Naive thymus-derived CD8-positive, alpha-beta T cell (primary cell): Measurements from ENCODE around the gene ANXA6. TPM values are rescaled to one million over a fixed set of nuclear protein-coding genes. Genes with fewer than 3 reads are reported as not detected.
A peak's percentile ranks its signal among the peaks of the same experiment; 100 is the strongest.

Source experiments
- ATAC-seq, 2 donors: fragments of 150-1000 bp; cut with Tn5 transposase in 1 of 2; sonication (Bioruptor Pico), chemical (Tn5 transposase) in 1 of 2; 1 replicate in 1 of 2; 2 replicates in 1 of 2; pipeline ENCODE4 v1.10.0; 2021; ENCODE audit warnings: mild to moderate bottlenecking in 2 of 2, moderate library complexity in 2 of 2
- POLR2A ChIA-PET: fragments of 350-600 bp; sonication (Branson Sonifier 250); formaldehyde crosslinking; loops from one replicate; lab custom pipeline; 2021; ENCODE audit warnings: antibody characterized with exemption; lab: Charles Lee
- DNase-seq, 10 donors: peaks; one replicate each; pipeline versions ENCODE4 v3.0.0 to v3.0.0-alpha.2; 2020 to 2022
- H3K27ac Mint-ChIP-seq, 10 donors: one replicate each; pipeline ENCODE4 v1.8.0; 2020 to 2022; ENCODE audit warnings: mild to moderate bottlenecking in 10 of 10, mixed read lengths in 10 of 10, moderate library complexity in 4 of 10, inconsistent platforms in 1 of 10
- H3K27me3 Mint-ChIP-seq, 5 donors: one replicate each; pipeline ENCODE4 v1.8.0; 2021 to 2022; ENCODE audit warnings: mixed read lengths in 5 of 5
- H3K36me3 Mint-ChIP-seq, 3 donors: one replicate each; pipeline ENCODE4 v1.8.0; 2020 to 2022; ENCODE audit warnings: mixed read lengths in 3 of 3, mild to moderate bottlenecking in 2 of 3, inconsistent platforms in 1 of 3
- H3K4me1 Mint-ChIP-seq, 4 donors: one replicate each; pipeline ENCODE4 v1.8.0; 2021 to 2022; ENCODE audit warnings: mixed read lengths in 4 of 4
- H3K4me3 Mint-ChIP-seq, 10 donors: one replicate each; pipeline ENCODE4 v1.8.0; 2020 to 2022; ENCODE audit warnings: mild to moderate bottlenecking in 10 of 10, mixed read lengths in 10 of 10, moderate library complexity in 6 of 10, inconsistent platforms in 1 of 10
- H3K9me3 Mint-ChIP-seq, 9 donors: one replicate each; pipeline ENCODE4 v1.8.0; 2020 to 2022; ENCODE audit warnings: mixed read lengths in 9 of 9, mild to moderate bottlenecking in 3 of 9, inconsistent platforms in 1 of 9, moderate library complexity in 1 of 9
- polyA plus RNA-seq, 3 donors: library from polyadenylated mRNA; unstranded; fragments of 300-500 nt; fragmentation: Illumina TruSeq; gene quantifications; one replicate each; pipeline ENCODE4 v1.2.3, GENCODE V29; 2021
- total RNA-seq, 8 experiments: library from RNA in 2 of 8; stranded (reverse) in 2 of 8; gene quantifications; one replicate each; pipeline ENCODE4 v1.2.3 and lab custom pipeline; 2021 to 2026

The ANXA6 gene
- total and polyA plus RNA-seq, 5 experiments from 2014 or later: 242 to 359 (median 318) TPM

DNA sequence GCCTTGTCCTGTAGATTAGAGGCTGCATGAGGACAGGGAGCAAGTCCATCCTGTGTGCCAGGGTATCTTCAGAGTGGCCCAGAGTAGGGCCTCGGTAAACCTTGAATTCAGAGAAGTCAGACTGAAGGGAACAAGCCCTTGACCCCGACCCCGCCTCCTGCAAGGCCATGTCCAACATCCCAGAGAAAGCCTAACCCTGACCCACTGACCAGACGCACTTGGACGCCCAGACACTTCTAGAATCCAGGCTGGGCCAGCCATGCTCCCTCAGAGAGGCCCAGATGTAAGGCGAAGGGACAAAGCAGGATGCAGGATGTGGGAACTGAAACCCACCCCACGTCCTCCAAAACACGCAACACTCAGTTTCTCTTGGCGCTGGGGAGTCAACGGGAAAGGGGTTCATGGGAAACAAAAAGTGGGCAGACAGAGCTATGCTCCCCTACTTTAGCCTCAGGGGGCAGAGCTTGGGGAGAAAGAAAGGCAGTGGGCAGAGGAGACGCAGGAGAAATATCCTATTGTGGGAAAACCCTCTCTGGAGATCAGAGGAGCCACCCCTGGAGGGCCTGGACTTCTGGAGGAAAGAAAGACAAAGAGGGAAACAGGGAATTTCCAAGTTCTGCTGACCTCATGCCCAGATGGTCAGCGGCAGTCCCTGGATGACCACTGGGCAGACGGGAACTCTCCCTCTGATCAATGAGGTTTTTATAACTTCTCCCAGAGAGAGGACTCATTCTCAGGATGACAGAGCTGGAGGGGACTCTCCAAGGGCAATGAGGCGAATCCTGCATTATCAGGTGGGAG is 89.7 kb downstream of the ANXA6 start:
- H3K36me3 Mint-ChIP-seq: peaks cover 0 to 24% (median 0%) of the 10 kb centered on the region in 3 donors
- peaks cover 48 to 76% (median 75%) of the 10 kb centered on the region in 4 donors for H3K4me1 Mint-ChIP-seq
- peak overlapping the region in 8 of 10 donors; percentile 14 to 75 (median 31) for H3K4me3 Mint-ChIP-seq
- DNase-seq (no peak), ATAC-seq (no peak)
- H3K9me3 Mint-ChIP-seq: no peaks in the 10 kb centered on the region
- no peaks in the 10 kb centered on the region for H3K27me3 Mint-ChIP-seq
- peak overlapping the region in 9 of 10 donors; percentile 33 to 80 (median 72) for H3K27ac Mint-ChIP-seq
- POLR2A ChIA-PET: no interaction called here

DNA sequence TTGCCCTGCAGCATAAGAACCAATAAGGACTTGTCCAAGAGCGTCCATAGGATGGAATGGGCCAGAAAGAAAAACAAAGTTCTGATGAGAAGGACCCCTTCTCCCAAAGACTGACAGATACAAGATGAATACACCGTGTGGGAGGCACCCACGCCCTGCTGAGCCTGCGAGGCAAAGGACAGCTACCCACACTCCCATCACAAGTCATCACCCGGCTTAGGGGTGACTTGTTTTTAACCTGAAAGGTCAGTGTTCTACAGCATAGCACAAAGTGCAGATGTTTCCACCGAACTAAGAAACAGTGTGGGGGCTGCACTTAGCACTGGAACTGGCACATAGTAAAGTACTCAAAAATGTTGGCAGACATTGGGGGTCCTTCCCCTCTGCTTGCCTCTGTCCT is 90.7 kb downstream of the ANXA6 start:
- DNase-seq (no peak), ATAC-seq (no peak)
- Mint-ChIP-seq H3K9me3 (no peaks in the 10 kb centered on the region), H3K4me1 (peaks cover 42 to 67% (median 66%) of the 10 kb centered on the region in 4 donors), H3K27ac (peak overlapping the region in 8 of 10 donors; percentile 29 to 79 (median 40)), H3K27me3 (no peaks in the 10 kb centered on the region), H3K4me3 (peak overlapping the region in 1 of 10 donors; percentile 24), H3K36me3 (peaks cover 0 to 33% (median 1%) of the 10 kb centered on the region in 3 donors)
- POLR2A ChIA-PET: interaction anchor here (2.1 kb wide), 1 partner anchor 13 kb away, joined by 5 read pairs; no protein-coding TSS in a partner anchor

DNA sequence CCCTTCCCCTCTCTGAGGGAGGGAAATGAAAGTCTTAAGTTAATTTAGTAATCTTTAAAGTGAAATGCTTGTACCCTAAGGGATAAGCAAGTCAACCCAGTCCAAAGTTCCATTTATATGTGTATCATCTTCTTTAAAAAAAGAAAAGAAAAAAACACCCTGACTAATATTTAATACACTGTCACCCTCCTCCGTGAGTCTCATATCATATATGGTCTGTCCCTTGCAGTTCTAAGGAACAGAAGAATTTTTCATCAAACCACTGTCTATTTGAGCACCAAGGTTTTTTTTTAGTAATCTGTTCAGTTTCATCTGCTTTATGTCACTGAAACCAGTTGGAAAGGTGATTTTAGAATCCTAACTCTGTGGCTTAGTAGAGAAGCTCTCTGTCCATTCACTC is 92.0 kb downstream of the ANXA6 start:
- no peak for DNase-seq
- no peak overlapping the region for H3K4me3 Mint-ChIP-seq
- H3K9me3 Mint-ChIP-seq: no peaks in the 10 kb centered on the region
- no peaks in the 10 kb centered on the region for H3K27me3 Mint-ChIP-seq
- H3K4me1 Mint-ChIP-seq: peaks cover 34 to 67% (median 62%) of the 10 kb centered on the region in 4 donors
- peak overlapping the region in 7 of 10 donors; percentile 13 to 72 (median 46) for H3K27ac Mint-ChIP-seq
- H3K36me3 Mint-ChIP-seq: peaks cover 0 to 42% (median 12%) of the 10 kb centered on the region in 3 donors
- no peak for ATAC-seq
- POLR2A ChIA-PET: interaction anchor here (2.1 kb wide), 1 partner anchor 14 kb away, joined by 5 read pairs; no protein-coding TSS in a partner anchor

DNA sequence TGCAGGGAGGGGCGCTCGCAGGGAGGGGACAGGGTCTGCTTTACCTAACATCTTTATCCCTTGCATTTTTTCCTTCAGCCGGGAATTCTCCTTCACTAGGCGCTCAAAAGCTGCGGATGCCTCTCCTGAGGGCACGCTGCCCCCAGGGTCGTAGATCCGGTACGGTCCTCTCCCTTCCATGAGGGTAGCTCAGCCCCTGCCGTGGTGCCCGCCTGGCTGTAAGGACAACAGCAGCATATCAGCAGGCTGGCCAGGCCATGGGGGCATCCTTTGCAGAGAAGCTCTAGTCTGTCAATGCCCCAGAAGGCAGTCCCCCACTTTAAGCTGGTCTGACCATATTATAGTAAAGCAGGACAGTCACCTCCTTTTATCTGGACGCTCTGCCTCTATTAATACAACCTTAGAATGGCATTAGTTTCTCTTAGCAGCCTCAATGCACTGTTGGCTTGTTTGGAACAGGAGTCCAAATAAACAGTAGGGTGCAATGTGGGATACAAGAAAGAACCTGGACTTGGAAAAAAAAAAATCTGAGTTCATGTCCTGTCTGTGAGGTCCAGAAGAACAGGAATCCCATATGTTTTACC is 92.6 kb downstream of the ANXA6 start:
- Mint-ChIP-seq H3K27me3 (no peaks in the 10 kb centered on the region), H3K9me3 (no peaks in the 10 kb centered on the region), H3K36me3 (peaks cover 0 to 44% (median 12%) of the 10 kb centered on the region in 3 donors), H3K27ac (peak overlapping the region in 4 of 10 donors; percentile 8 to 46 (median 32)), H3K4me3 (no peak overlapping the region), H3K4me1 (peaks cover 33 to 67% (median 63%) of the 10 kb centered on the region in 4 donors)
- POLR2A ChIA-PET: interaction anchor here (2.1 kb wide), 1 partner anchor 15 kb away, joined by 5 read pairs; no protein-coding TSS in a partner anchor
- ATAC-seq (no peak), DNase-seq (no peak)

DNA sequence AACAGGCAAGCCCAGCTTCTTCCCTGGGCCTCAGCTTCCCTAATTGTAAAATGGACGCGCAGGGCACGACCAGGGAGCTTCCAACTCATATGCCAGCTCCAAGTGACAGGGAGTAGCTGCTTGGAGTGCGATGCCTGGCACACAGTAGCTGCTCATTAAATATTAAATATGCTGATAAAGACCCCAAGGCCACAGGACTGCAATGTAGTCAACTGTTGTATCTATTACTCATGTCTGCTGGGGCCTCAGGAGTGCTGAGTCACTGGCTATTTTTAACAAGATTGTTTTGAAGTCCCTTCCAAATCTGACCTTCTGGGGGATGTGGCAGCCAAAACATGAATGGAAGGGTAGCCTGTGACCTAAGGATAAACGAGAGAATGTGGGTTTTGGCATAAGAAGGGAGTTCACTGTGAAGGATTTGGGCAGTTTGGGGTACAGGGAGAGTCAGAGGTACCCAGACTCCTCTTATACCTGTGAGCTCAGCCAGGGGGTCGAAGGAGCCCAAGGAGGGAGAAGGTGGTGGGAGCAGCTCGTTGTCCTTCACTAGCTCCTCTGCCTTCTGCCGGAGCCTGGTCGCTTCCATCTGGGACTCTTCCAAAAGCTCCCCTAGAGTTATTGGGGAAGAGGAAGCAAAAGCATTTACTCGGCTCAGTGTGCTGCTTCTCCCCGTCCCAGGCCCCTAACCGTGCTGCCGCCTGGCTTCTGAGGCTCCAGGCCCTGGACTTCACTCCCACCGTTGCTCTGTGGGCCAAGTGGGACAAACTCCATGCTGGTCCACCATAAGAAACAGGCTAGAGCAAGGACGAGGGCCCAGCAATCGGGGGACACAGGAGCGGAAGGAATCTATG is 94.2 kb downstream of the ANXA6 start:
- H3K36me3 Mint-ChIP-seq: peaks cover 0 to 53% (median 12%) of the 10 kb centered on the region in 3 donors
- H3K27ac Mint-ChIP-seq: peak overlapping the region in 5 of 10 donors; percentile 14 to 85 (median 46)
- POLR2A ChIA-PET: no interaction called here
- no peak overlapping the region for H3K4me3 Mint-ChIP-seq
- H3K9me3 Mint-ChIP-seq: no peaks in the 10 kb centered on the region
- no peak for DNase-seq
- peaks cover 33 to 62% (median 58%) of the 10 kb centered on the region in 4 donors for H3K4me1 Mint-ChIP-seq
- ATAC-seq: no peak
- peaks cover 0 to 3% (median 0%) of the 10 kb centered on the region in 5 donors for H3K27me3 Mint-ChIP-seq

DNA sequence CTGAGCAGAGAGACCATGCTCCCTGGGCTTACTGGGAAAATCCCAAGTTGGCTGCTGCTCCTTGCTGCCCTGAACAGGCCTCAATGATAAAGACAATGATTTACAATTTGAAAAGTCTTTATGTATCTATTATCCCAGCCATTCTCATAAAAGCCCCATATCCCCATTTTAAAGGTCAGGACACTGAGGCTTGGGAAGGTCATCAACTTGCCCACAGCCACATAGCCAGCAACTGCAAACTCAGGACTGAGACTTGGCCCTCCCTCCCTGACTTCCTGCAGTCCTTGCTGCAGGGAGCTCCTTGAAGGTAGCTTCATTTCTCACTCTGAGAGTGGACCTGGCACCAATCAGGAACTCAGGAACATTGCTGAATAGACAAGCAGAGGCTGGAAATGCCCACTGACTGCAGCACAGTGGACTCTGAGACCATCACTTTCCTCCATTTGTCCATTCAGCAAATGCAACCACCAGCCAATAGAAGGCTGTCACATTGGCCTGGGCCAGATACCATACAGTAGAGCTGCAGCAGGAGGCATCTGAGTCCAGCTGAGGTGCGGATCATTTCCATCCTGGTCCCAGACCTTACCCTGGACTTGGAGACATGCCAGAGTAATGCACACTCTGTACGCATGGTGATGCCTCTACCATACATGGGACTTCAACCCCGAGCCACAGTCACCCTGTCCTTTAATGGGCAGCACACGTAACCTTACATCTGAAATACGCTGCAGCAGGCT is 95.0 kb downstream of the ANXA6 start:
- H3K4me1 Mint-ChIP-seq: peaks cover 26 to 54% (median 50%) of the 10 kb centered on the region in 4 donors
- no peak overlapping the region for H3K4me3 Mint-ChIP-seq
- H3K27ac Mint-ChIP-seq: peak overlapping the region in 4 of 10 donors; percentile 22 to 67 (median 51)
- no peaks in the 10 kb centered on the region for H3K9me3 Mint-ChIP-seq
- peaks cover 0 to 59% (median 12%) of the 10 kb centered on the region in 3 donors for H3K36me3 Mint-ChIP-seq
- DNase-seq (no peak), ATAC-seq (no peak)
- H3K27me3 Mint-ChIP-seq: peaks cover 0 to 3% (median 0%) of the 10 kb centered on the region in 5 donors
- POLR2A ChIA-PET: no interaction called here

DNA sequence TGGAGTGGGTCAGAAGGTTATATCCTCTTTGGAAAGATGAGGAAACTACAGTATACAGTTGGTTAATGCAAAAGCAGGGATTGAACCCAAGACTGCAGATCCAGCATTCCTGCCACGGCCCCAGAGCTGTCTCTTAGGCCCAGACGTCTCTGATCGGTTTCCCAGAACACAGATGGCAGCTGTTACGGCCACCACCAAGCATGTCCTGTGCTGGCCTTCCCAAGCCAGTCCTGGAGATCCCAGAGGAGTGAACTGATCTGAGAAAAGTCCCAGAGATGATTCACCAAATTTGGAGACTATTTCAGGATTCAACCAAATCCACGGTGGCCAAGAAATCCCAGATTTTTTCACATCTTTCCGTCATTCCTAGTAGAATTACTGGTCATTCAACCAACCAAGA is 96.8 kb downstream of the ANXA6 start:
- POLR2A ChIA-PET: interaction anchor here (1.2 to 1.7 kb wide), 2 partner anchors 9 to 19 kb away, joined by 3 to 5 read pairs; no protein-coding TSS in a partner anchor
- no peak overlapping the region for H3K4me3 Mint-ChIP-seq
- H3K27me3 Mint-ChIP-seq: peaks cover 0 to 3% (median 0%) of the 10 kb centered on the region in 5 donors
- ATAC-seq (no peak), DNase-seq (no peak)
- peaks cover 17 to 39% (median 37%) of the 10 kb centered on the region in 4 donors for H3K4me1 Mint-ChIP-seq
- no peaks in the 10 kb centered on the region for H3K9me3 Mint-ChIP-seq
- H3K36me3 Mint-ChIP-seq: peaks cover 0 to 72% (median 16%) of the 10 kb centered on the region in 3 donors
- H3K27ac Mint-ChIP-seq: peak overlapping the region in 6 of 10 donors; percentile 31 to 90 (median 52)

DNA sequence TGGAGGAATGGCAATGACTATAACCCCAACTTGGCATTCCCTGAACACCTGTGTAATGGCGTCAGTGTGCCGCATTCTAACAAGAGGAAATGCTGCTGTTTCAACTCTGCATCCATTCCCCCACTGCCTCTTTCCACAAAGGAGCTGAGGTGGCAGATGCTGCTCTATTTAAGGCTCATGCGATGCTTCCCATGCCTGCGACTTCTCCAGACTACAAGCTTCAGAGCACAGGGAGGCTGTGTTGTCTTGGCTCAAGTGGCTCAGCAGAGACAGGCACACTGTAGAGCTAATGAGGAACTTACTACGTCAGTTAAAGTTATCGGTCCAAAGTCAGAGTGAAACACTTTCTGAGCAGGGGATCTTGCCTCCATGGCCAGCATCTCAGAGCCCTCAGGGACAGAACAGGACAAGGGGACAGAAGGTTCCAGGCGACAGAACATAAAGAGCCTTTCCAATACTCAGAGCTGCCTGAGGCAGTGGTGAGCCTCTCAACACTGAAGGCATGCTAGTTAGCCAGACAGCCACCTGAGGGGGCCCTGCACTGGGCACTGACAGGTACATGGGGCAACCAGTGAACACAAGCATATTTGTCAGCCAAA is 98.6 kb downstream of the ANXA6 start:
- peak overlapping the region in 9 of 10 donors; percentile 55 to 96 (median 89) for H3K27ac Mint-ChIP-seq
- POLR2A ChIA-PET: interaction anchor here (1.0 kb wide), 1 partner anchor 12 kb away, joined by 4 read pairs; no protein-coding TSS in a partner anchor
- peaks cover 0 to 3% (median 0%) of the 10 kb centered on the region in 5 donors for H3K27me3 Mint-ChIP-seq
- DNase-seq (no peak), ATAC-seq (no peak)
- peak overlapping the region in 5 of 10 donors; percentile 3 to 68 (median 19) for H3K4me3 Mint-ChIP-seq
- H3K36me3 Mint-ChIP-seq: peaks cover 0 to 88% (median 16%) of the 10 kb centered on the region in 3 donors
- H3K9me3 Mint-ChIP-seq: no peaks in the 10 kb centered on the region
- peaks cover 16 to 37% (median 35%) of the 10 kb centered on the region in 4 donors for H3K4me1 Mint-ChIP-seq

DNA sequence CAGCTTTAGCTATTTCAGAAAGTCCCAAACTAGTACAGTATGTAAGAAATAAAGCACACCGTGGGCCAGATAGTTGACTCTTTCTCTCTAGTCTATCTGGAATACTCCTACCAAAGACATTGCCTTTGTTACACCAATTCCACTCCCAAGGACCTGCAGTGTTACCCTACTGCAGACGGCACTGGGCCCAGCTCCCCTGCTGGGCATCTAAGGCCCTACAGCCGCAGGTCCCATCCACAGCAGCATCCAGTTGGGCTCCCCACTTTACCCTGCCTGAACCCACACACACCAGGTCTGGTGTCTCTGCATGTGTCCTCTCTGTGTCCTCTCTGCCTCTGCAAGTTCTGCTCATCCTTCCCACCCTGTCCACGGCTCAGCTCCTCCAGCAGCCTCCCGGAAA is 99.3 kb downstream of the ANXA6 start:
- peaks cover 0 to 3% (median 0%) of the 10 kb centered on the region in 5 donors for H3K27me3 Mint-ChIP-seq
- peaks cover 17 to 39% (median 34%) of the 10 kb centered on the region in 4 donors for H3K4me1 Mint-ChIP-seq
- no peak for DNase-seq
- H3K4me3 Mint-ChIP-seq: no peak overlapping the region
- no peak for ATAC-seq
- no peaks in the 10 kb centered on the region for H3K9me3 Mint-ChIP-seq
- peak overlapping the region in 1 of 10 donors; percentile 88 for H3K27ac Mint-ChIP-seq
- POLR2A ChIA-PET: interaction anchor here (1.0 kb wide), 1 partner anchor 12 kb away, joined by 4 read pairs; no protein-coding TSS in a partner anchor
- peaks cover 0 to 88% (median 16%) of the 10 kb centered on the region in 3 donors for H3K36me3 Mint-ChIP-seq

DNA sequence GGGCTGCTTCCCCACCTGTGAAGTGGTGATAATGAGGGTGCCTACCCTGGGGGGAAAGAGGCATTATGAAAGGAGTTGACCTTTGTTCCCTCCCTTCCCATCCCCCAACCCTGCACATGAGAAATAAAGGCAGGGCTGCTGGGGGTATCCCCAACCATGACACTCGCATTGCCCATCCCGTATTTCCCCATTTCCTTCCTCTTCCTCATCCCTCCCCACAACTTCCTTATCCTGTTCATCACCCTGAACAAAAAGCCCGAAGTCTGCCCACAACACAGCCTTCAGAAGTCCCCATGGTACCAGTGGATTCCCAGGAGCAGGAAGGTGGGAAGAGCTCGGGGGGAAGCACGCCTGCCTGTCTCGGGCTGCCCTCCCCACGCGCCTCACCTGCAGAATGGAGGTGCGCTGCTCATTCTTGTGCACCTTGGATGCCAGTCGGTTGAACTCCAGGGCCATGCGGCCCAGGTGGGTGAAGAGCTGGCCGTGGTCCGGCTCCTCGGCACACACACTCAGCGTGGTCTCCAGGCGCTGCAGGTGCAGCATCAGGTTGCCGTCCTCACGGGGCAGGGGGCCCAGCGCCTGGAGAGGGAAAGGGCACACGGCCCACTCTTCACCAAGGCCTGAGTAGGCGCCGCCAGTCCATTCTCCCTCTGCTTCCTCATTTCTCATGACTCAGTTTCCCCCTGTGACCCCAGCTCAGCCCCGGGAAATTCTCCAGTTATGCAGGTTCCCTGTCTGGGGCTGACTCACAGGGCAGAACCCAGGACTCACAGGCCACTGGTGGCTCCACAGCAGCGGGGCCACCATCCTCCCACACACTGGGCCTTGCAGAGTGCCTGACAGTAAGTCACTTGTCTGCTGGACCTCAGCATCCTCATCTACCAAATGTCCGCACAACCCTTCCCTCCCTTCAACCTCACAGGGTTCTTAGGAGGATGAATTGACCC is 100.9 kb downstream of the ANXA6 start:
- peaks cover 0 to 84% (median 12%) of the 10 kb centered on the region in 3 donors for H3K36me3 Mint-ChIP-seq
- H3K4me1 Mint-ChIP-seq: peaks cover 23 to 53% (median 40%) of the 10 kb centered on the region in 4 donors

More for the DNA sequence above, 100.9 kb downstream of the ANXA6 start:
- H3K27ac Mint-ChIP-seq: peak overlapping the region in 2 of 10 donors; percentile 48 to 69
- H3K4me3 Mint-ChIP-seq: peak overlapping the region in 1 of 10 donors; percentile 54
- peaks cover 0 to 3% (median 0%) of the 10 kb centered on the region in 5 donors for H3K27me3 Mint-ChIP-seq
- no peaks in the 10 kb centered on the region for H3K9me3 Mint-ChIP-seq
- ATAC-seq (no peak), DNase-seq (no peak)
- POLR2A ChIA-PET: interaction anchor here (1.0 kb wide), 1 partner anchor 109 kb away, joined by 5 read pairs; no protein-coding TSS in a partner anchor
